Fibroblast of villous mesenchyme (primary cell): ENCODE results near the gene TMEM81. TPM values are rescaled to one million over a fixed set of nuclear protein-coding genes. Genes with fewer than 3 reads are reported as not detected.

ENCODE experiments used
- DNase-seq: peaks from one replicate; pipeline ENCODE4 v3.0.0-alpha.2; 2010; ENCODE audit warnings: low read depth
- H3K4me3 ChIP-seq: 2 replicates; pipeline ENCODE4 v1.5.1; 2011; ENCODE audit warnings: low read depth, mild to moderate bottlenecking, low read length
- total RNA-seq: library from RNA; depleted of rRNA; stranded (reverse); fragments of >200 nt; gene quantifications from 2 replicates; pipeline ENCODE4 v1.2.3, GENCODE V29; 2012
- TF ChIP-seq, protein P1 (sequence below): IDR thresholded peaks from 2 replicates; pipeline ENCODE4 v1.5.1; 2012; ENCODE audit warnings: low read depth, mild to moderate bottlenecking, low read length; ENCODE audit not compliant: insufficient read depth

TMEM81 gene
- total RNA-seq, 1 donor = 1.3 TPM

DNA sequence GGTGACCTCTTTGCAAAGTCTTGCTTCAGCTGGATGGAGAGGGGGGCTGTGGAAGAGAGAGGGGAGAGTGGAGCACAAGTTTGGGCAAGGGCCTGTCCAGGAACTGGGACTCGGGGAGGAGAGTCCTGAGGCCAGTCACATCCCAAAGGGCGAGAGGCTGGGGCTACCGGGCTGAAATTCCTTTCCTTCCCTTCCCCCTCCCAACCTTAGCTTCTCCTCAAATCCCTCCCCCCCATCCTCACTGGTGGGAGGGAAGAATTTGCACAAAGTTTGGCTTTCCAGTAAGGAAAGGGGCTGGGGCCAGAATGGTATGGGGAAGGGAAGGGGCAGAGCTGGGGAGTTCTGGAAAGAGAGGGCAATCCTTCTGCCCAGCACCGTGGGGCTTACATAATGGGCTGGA is 40.4 kb downstream of the TMEM81 start:
- TF ChIP-seq, protein P1, sequence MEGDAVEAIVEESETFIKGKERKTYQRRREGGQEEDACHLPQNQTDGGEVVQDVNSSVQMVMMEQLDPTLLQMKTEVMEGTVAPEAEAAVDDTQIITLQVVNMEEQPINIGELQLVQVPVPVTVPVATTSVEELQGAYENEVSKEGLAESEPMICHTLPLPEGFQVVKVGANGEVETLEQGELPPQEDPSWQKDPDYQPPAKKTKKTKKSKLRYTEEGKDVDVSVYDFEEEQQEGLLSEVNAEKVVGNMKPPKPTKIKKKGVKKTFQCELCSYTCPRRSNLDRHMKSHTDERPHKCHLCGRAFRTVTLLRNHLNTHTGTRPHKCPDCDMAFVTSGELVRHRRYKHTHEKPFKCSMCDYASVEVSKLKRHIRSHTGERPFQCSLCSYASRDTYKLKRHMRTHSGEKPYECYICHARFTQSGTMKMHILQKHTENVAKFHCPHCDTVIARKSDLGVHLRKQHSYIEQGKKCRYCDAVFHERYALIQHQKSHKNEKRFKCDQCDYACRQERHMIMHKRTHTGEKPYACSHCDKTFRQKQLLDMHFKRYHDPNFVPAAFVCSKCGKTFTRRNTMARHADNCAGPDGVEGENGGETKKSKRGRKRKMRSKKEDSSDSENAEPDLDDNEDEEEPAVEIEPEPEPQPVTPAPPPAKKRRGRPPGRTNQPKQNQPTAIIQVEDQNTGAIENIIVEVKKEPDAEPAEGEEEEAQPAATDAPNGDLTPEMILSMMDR = no peak
- no peak overlapping the region for H3K4me3 ChIP-seq
- DNase-seq = no peak

DNA sequence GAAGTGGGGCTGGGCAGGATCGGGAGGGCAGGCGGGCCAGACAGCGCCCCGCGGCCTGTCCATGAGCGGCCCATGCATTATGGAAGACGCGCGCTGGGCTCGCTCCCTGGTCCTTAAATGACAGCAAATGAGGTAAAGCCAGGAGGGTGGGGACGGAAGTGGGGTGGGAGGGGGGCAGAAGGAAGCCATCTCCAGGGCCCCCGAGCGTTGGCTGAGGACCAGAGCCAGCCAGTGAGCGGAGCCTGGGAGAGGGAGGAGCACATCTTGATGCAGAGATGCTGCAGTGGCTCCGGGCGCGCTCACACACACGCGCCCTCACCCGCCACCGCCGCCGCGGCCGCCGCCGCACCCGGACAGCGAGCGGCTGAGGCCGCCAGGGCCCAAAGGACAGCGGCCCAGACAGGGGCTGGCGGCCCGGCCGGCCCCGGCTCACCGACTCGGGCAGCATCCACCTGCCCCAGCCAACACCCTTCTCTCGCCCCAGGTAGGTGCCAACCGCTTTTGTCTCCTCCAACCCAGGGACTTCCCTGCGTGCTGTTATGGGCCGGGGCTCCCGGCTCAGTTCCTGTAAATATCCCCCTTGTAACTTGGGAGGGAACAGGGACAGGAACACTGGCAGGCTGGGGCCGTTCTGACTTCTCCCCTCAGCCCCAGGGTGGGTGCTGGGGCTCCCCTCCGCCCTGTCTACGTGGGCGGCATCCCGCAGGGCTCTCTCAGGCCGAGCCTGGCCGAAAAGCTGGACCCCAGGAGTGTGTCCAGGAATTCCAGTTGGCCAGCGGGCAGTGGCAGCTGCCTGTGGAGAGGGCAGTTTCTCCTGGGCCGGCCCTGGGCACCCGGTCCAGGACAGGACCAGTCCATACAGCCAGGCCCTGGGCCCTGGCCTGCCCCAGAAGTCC is 41.1 kb downstream of the TMEM81 start, which contains the start of gene CNTN2:
CNTN2 (plus strand) TSS at position 302 of the 896 bp plus-strand sequence. CDS start 9,974 bp downstream, outside the sequence.
- no peak within 1 kb of the TSS for H3K4me3 ChIP-seq
- DNase-seq = no peak
- TF ChIP-seq, protein P1 = no peak

DNA sequence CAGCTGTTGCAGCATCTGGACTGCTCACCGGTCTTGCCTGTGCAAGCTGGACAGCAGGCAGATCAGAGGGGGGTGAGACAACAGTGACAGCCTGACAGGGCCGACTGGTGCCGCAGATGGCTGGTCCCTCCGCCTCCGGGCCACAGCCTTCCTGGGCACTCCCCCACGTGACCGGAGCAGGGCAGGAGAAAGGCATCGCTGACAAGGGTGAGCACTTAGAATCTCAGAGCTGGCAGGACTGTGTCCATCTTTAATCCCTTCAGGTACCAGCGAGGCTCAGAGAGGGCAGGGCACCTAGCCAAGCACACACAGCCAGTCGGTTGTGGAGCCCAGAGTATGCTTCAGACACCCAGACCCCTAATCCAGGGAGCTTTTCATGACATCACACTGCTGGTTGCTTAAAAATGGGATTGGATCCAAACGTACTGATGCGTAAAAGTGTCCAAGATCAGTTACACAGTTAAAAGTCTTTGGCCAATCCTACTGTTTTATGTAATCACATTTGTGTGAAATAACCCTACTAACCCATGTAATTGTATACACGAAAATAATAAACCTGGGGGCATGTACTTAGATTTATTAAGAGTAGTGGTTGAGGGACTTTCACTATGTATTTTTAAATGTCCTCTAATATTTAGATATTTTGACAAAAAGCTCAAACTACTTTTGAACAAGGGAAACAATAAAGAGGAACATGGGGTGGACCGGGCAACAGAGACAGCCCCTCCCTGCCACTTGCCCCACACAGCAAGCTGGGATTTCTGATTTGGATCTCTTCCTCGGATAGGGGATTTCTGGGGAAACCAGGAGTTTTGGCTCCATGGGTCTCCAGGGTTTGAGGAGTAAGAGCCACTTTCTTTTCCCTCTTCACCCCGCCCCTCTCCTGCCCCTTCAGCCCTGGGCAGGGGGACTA is 42.0 kb downstream of the TMEM81 start:
- no peak for DNase-seq
- H3K4me3 ChIP-seq = no peak overlapping the region
- TF ChIP-seq, protein P1 = no peak

DNA sequence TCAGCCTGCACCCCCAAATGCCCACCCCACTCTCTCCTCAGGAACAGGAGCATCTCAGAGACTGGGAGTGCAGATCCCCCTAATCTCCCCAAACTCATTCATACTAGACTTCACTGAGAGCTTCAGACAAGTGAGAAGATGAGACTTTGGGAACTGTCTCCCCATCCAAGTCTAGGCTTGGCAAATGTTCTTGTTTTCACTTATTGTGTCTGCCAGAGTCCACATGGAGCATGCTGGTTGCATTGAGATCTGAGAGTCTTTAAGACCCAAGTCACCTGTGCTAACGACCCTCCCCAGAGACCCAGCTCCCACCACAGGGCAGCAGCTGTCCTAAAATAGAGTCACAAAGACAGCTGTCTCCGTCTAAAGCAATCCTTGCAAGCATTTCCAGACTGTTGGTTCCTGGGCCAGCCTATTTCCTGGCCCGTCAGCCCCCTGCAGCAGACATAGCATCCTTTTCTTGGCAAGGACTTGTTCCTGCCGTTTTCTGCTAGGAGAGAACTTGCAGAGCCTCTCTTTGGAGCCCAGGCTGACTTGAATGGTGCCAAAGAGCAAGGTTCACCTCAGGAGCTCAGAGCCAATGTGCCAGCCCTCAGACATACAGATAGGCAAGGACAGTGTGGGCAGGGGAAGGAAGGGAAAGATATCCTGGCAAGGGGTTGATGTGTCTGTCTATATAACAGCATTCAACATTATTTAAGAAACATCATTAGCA is 43.1 kb downstream of the TMEM81 start:
- no peak for DNase-seq
- no peak overlapping the region for H3K4me3 ChIP-seq
- TF ChIP-seq, protein P1 = no peak

DNA sequence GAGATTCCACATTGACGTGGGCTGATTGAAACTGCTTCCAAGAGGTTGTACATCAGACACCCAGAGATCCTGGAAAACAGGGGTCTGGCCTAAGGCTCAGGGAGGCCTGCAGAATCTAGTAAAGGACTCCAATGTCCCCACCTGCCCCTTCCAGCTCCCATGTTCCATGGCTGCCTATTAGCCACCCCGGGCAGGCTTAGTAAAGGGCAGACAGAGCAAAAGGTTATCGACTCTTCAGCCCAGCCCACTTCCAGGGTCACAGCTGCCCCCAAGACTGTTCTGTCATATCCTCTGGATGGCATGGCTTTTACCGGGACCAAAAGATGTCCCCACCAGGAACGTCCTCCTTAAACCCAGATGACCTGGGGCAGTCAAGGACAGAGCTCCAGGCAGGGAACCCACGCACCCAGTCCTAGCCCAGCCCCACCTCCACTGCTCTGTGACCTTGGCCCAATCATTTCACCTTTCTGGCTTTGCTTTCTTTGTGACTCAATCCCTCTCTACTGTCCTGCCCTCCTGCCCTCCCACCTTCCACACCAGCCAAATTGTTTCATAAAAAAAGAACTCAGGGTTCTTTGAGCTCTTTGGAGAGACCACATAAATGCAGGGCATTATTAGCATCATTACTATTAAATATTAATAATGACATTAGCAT is 46.0 kb downstream of the TMEM81 start:
- TF ChIP-seq, protein P1 = no peak
- no peak for DNase-seq
- H3K4me3 ChIP-seq = no peak overlapping the region

DNA sequence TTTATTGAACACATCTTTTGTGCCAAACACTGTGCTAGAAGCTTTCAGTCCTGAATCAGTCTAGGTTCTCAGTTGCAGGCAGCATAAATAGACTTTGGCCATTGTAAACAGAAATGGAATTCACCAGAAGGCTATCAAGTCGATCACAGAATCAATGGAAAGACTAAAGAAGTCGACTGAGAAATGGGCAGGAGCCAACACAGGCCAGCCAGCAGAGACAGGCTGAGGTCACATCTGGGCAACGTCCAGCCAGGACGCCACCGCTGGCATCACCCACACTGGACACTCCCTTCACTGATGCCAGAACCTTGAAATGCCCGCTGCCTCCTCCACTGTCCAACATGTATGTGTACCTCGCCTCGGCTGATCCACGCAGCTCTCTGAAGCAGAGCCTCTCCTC is 46.7 kb downstream of the TMEM81 start:
- no peak for DNase-seq
- no peak overlapping the region for H3K4me3 ChIP-seq
- TF ChIP-seq, protein P1 = no peak
